ENCODE measurements around the gene TBX10.
"Not testable (repeated sequence)": the region's sequence is repeated elsewhere in the genome, so short reads cannot be mapped to it uniquely, and the experiment has no call there.

Gene TBX10

GRCh38 chr11:67639438-67639859 is at the start of gene TBX10:
TBX10 (minus strand) TSS chr11:67639763; CDS start chr11:67639472, 291 bp downstream.
- no peak for TF ChIP-seq CTCF (IDR thresholded peaks at IDR 0.05; ENCODE audit: insufficient read depth, missing control alignments)
- DNase-seq (ENCODE audit: insufficient read length, low spot score) (no peak), FAIRE-seq (no peak)

GRCh38 chr11:67689178-67689577 is 49.6 kb upstream of the TBX10 start:
- DNase-seq (ENCODE audit: insufficient read length, low spot score) = no peak
- no peak for FAIRE-seq
- no peak for TF ChIP-seq CTCF (IDR thresholded peaks at IDR 0.05; ENCODE audit: insufficient read depth, missing control alignments)

GRCh38 chr11:67687986-67688385 is 48.4 kb upstream of the TBX10 start:
- FAIRE-seq = no peak
- no peak for TF ChIP-seq CTCF (IDR thresholded peaks at IDR 0.05; ENCODE audit: insufficient read depth, missing control alignments)

GRCh38 chr11:67685641-67686332 is 46.2 kb upstream of the TBX10 start:
- not testable (repeated sequence) for FAIRE-seq; DNase-seq (ENCODE audit: insufficient read length, low spot score)

More at GRCh38 chr11:67687986-67688385, 48.4 kb upstream of the TBX10 start:
- DNase-seq (ENCODE audit: insufficient read length, low spot score) = no peak

GRCh38 chr11:67682126-67683034 is 42.8 kb upstream of the TBX10 start:
- not testable (repeated sequence) for DNase-seq (ENCODE audit: insufficient read length, low spot score); FAIRE-seq

- TF ChIP-seq CTCF (IDR thresholded peaks at IDR 0.05; ENCODE audit: insufficient read depth, missing control alignments) = no peak
- no peak for FAIRE-seq
- no peak for DNase-seq (ENCODE audit: insufficient read length, low spot score)
These were observed 41.3 kb upstream of the TBX10 start for GRCh38 chr11:67680696-67681470.

- FAIRE-seq (no peak), DNase-seq (ENCODE audit: insufficient read length, low spot score) (no peak)
- no peak for TF ChIP-seq CTCF (IDR thresholded peaks at IDR 0.05; ENCODE audit: insufficient read depth, missing control alignments)
These were observed 35.6 kb upstream of the TBX10 start for GRCh38 chr11:67675058-67675747.
